ENCODE data around the gene BLOC1S4.

Gene BLOC1S4

DNA sequence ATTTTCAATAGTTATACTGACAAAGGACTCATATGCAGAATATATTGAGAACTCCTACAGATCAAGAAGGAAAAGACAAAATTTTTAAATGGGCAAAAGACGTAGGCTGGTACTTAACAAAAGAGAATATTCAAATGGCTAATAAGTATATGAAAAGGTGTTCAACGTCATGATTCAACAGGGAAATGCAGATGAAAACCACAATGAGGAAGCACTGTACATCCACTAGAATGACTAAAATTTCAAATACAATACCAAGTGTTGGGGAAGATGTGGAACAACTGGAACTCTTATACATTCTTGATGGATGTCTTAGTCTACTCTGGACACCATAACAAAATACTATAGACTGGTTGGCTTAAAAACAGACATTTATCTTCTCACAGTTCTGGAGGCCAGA lies 5.0 kb upstream of the BLOC1S4 start:
- no peak overlapping the region for H3K4me2 ChIP-seq (ENCODE audit: low read length, poor library complexity, severe bottlenecking)
- H2BK12ac ChIP-seq (ENCODE audit: low read length in 2 of 2) = no peak overlapping the region
- peaks cover 7% of the 10 kb centered on the region for H3K79me1 ChIP-seq (replicated peaks; ENCODE audit: low read length, poor library complexity, severe bottlenecking)
- H4K8ac ChIP-seq (ENCODE audit: low read length) = no peak overlapping the region
- no peak for DNase-seq
- no peak overlapping the region for H2AK5ac ChIP-seq (ENCODE audit: low read length, severe bottlenecking)
- H3K9ac ChIP-seq (ENCODE audit: low read length) = no peak overlapping the region
- H2BK120ac ChIP-seq (ENCODE audit: low read depth, low read length) = no peak overlapping the region
- WGBS = 100% methylated on average over 1 of the region's 2 CpGs
- H3K14ac ChIP-seq (ENCODE audit: low read length in 2 of 2) = no peak overlapping the region
- no peaks in the 10 kb centered on the region for H3K9me3 ChIP-seq (ENCODE audit: control insufficient read depth, low read length)
- H2BK15ac ChIP-seq (ENCODE audit: low read depth, poor library complexity, severe bottlenecking) = no peak overlapping the region
- H3K4ac ChIP-seq (ENCODE audit: low read depth in 1 of 2, low read length in 2 of 2) = no peak overlapping the region
- no peak overlapping the region for H3K23ac ChIP-seq (ENCODE audit: low read length in 2 of 2)
- H3K36me3 ChIP-seq (ENCODE audit: control insufficient read depth in 1 of 2, insufficient read depth in 2 of 2, low read depth in 1 of 2, low read length in 2 of 2) = peaks cover 0 to 20% of the 10 kb centered on the region in 2 experiments
- no peak overlapping the region for H3K4me3 ChIP-seq (ENCODE audit: insufficient read depth in 1 of 2, low read depth in 1 of 2, low read length in 2 of 2)
- no peak overlapping the region for H4K91ac ChIP-seq (ENCODE audit: low read length)
- no peak overlapping the region for H2BK5ac ChIP-seq (ENCODE audit: low read depth, low read length, poor library complexity, severe bottlenecking)
- H3K27ac ChIP-seq (ENCODE audit: low read length, poor library complexity, severe bottlenecking) = no peak overlapping the region
- H3K27me3 ChIP-seq (ENCODE audit: control insufficient read depth in 1 of 2, insufficient read depth in 1 of 2, low read length in 2 of 2) = no peaks in the 10 kb centered on the region
- H2AFZ ChIP-seq (ENCODE audit: low read depth, low read length) = no peak overlapping the region
- no peak overlapping the region for H3K18ac ChIP-seq (ENCODE audit: low read depth in 1 of 2, low read length in 2 of 2)
- no peaks in the 10 kb centered on the region for H3K4me1 ChIP-seq (ENCODE audit: control insufficient read depth, insufficient read depth, low read depth, low read length)

DNA sequence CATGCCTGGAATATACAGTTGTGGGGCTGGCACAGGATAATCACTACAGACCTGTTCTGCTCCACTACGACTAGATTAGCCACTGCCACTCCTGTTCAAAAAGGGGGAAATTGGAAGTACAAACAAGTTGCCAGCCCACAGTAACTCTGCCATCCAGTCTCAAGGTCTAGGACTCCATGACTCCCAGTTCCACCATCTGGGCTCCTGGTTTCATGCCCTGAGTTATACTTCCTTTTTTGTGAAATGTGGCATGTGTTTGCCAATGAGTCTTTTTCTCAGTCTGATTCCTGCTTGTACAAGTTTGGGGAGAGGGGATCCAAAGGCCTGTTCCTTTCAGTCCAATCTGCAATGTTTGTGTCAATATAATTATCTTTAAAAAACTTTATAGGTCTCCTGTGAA lies 1.0 kb upstream of the BLOC1S4 start:
- Histone ChIP-seq H2AFZ (ENCODE audit: low read depth, low read length) (no peak overlapping the region), H2BK15ac (ENCODE audit: low read depth, poor library complexity, severe bottlenecking) (no peak overlapping the region), H3K4me1 (ENCODE audit: control insufficient read depth, insufficient read depth, low read depth, low read length) (no peaks in the 10 kb centered on the region), H2BK12ac (ENCODE audit: low read length in 2 of 2) (peak overlapping the region in 1 of 2 experiments; percentile 6), H3K36me3 (ENCODE audit: control insufficient read depth in 1 of 2, insufficient read depth in 2 of 2, low read depth in 1 of 2, low read length in 2 of 2) (peaks cover 0 to 3% of the 10 kb centered on the region in 2 experiments), H3K18ac (ENCODE audit: low read depth in 1 of 2, low read length in 2 of 2) (no peak overlapping the region), H3K79me1 (replicated peaks; ENCODE audit: low read length, poor library complexity, severe bottlenecking) (peaks cover 2% of the 10 kb centered on the region), H2BK120ac (ENCODE audit: low read depth, low read length) (no peak overlapping the region), H3K27ac (ENCODE audit: low read length, poor library complexity, severe bottlenecking) (no peak overlapping the region), H3K4me2 (ENCODE audit: low read length, poor library complexity, severe bottlenecking) (no peak overlapping the region), H2AK5ac (ENCODE audit: low read length, severe bottlenecking) (no peak overlapping the region), H3K9ac (ENCODE audit: low read length) (peak overlapping the region; percentile 88), H3K27me3 (ENCODE audit: control insufficient read depth in 1 of 2, insufficient read depth in 1 of 2, low read length in 2 of 2) (no peaks in the 10 kb centered on the region), H4K8ac (ENCODE audit: low read length) (no peak overlapping the region), H3K4me3 (ENCODE audit: insufficient read depth in 1 of 2, low read depth in 1 of 2, low read length in 2 of 2) (no peak overlapping the region), H4K91ac (ENCODE audit: low read length) (no peak overlapping the region), H3K14ac (ENCODE audit: low read length in 2 of 2) (no peak overlapping the region), H3K4ac (ENCODE audit: low read depth in 1 of 2, low read length in 2 of 2) (no peak overlapping the region), H2BK5ac (ENCODE audit: low read depth, low read length, poor library complexity, severe bottlenecking) (no peak overlapping the region), H3K9me3 (ENCODE audit: control insufficient read depth, low read length) (no peaks in the 10 kb centered on the region), H3K23ac (ENCODE audit: low read length in 2 of 2) (no peak overlapping the region)
- no peak for DNase-seq
- 100% methylated on average over 1 of the region's 1 CpG for WGBS

DNA sequence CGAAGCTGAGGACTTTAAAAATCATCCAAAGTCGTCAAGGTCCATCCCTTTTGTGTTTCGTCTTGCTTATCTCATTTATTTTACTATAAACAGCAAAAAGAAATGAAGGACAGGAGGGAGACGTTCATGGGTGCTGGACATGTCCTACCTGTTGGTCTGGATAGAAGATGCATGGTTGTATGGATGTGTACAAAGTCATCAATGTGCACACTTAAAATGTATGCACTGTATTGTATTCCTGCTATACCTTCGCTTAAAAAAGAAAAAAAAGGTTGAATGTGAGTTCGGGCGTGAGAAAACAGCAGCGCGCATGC lies 313 bp upstream of the BLOC1S4 start:
- Histone ChIP-seq H3K23ac (ENCODE audit: low read length in 2 of 2) (no peak overlapping the region), H3K9me3 (ENCODE audit: control insufficient read depth, low read length) (no peaks in the 10 kb centered on the region), H2BK15ac (ENCODE audit: low read depth, poor library complexity, severe bottlenecking) (no peak overlapping the region), H2BK120ac (ENCODE audit: low read depth, low read length) (no peak overlapping the region), H3K36me3 (ENCODE audit: control insufficient read depth in 1 of 2, insufficient read depth in 2 of 2, low read depth in 1 of 2, low read length in 2 of 2) (peaks cover 0 to 3% of the 10 kb centered on the region in 2 experiments), H2AK5ac (ENCODE audit: low read length, severe bottlenecking) (no peak overlapping the region), H3K27me3 (ENCODE audit: control insufficient read depth in 1 of 2, insufficient read depth in 1 of 2, low read length in 2 of 2) (no peaks in the 10 kb centered on the region), H3K4ac (ENCODE audit: low read depth in 1 of 2, low read length in 2 of 2) (no peak overlapping the region), H3K79me1 (replicated peaks; ENCODE audit: low read length, poor library complexity, severe bottlenecking) (peaks cover 2% of the 10 kb centered on the region), H3K4me2 (ENCODE audit: low read length, poor library complexity, severe bottlenecking) (peak overlapping the region; percentile 63), H4K8ac (ENCODE audit: low read length) (peak overlapping the region; percentile 59), H4K91ac (ENCODE audit: low read length) (no peak overlapping the region), H3K4me3 (ENCODE audit: insufficient read depth in 1 of 2, low read depth in 1 of 2, low read length in 2 of 2) (peak overlapping the region; percentile 86 to 88), H2BK5ac (ENCODE audit: low read depth, low read length, poor library complexity, severe bottlenecking) (no peak overlapping the region), H3K18ac (ENCODE audit: low read depth in 1 of 2, low read length in 2 of 2) (peak overlapping the region in 1 of 2 experiments; percentile 63), H3K9ac (ENCODE audit: low read length) (peak overlapping the region; percentile 88), H2AFZ (ENCODE audit: low read depth, low read length) (no peak overlapping the region), H3K27ac (ENCODE audit: low read length, poor library complexity, severe bottlenecking) (no peak overlapping the region), H2BK12ac (ENCODE audit: low read length in 2 of 2) (no peak overlapping the region), H3K4me1 (ENCODE audit: control insufficient read depth, insufficient read depth, low read depth, low read length) (peaks cover 2% of the 10 kb centered on the region), H3K14ac (ENCODE audit: low read length in 2 of 2) (no peak overlapping the region)
- no peak for DNase-seq
- 12% methylated on average over 6 of the region's 9 CpGs for WGBS

DNA sequence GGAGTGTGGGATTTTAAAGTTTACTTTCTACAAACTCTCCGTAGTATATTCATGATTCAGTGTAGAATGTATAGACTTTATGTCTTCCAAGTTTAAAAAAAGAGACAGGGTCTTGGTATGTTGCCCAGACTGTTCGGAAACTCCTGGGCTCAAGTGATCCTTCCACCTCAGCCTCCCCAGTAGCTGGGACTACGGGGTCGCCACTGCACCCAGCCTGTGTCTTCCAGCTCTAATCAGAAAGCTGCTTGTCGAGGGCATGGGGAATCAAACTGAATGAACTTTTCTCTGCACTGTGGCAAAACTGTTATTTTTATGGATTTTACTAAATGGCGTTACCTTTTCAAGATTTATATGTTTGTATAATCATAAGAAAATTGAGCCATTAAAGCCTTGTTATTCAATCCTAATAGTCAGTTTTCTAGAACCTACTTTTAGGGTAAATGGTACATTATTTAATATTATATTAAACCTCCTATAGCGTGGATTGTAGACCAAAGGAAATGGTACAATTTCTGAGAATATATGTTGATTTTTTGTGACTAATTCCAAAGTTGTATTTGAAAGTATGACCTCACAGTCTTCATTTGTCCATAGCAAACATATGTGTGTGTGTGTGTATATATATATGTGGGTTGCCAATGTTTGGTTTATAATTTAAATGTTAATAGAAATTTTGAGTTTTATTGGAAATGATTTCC lies 1.1 kb downstream of the BLOC1S4 start:
- no peak overlapping the region for H4K91ac ChIP-seq (ENCODE audit: low read length)
- H3K4me3 ChIP-seq (ENCODE audit: insufficient read depth in 1 of 2, low read depth in 1 of 2, low read length in 2 of 2) = peak overlapping the region; percentile 86 to 88
- DNase-seq = no peak
- no peak overlapping the region for H2BK120ac ChIP-seq (ENCODE audit: low read depth, low read length)
- H3K4me2 ChIP-seq (ENCODE audit: low read length, poor library complexity, severe bottlenecking) = peak overlapping the region; percentile 67
- peaks cover 0 to 3% of the 10 kb centered on the region in 2 experiments for H3K36me3 ChIP-seq (ENCODE audit: control insufficient read depth in 1 of 2, insufficient read depth in 2 of 2, low read depth in 1 of 2, low read length in 2 of 2)
- WGBS = 40% methylated on average over 2 of the region's 7 CpGs
- H3K9me3 ChIP-seq (ENCODE audit: control insufficient read depth, low read length) = no peaks in the 10 kb centered on the region
- no peak overlapping the region for H3K23ac ChIP-seq (ENCODE audit: low read length in 2 of 2)
- H3K4ac ChIP-seq (ENCODE audit: low read depth in 1 of 2, low read length in 2 of 2) = no peak overlapping the region
- H2AK5ac ChIP-seq (ENCODE audit: low read length, severe bottlenecking) = no peak overlapping the region
- H3K27me3 ChIP-seq (ENCODE audit: control insufficient read depth in 1 of 2, insufficient read depth in 1 of 2, low read length in 2 of 2) = no peaks in the 10 kb centered on the region
- H2BK5ac ChIP-seq (ENCODE audit: low read depth, low read length, poor library complexity, severe bottlenecking) = no peak overlapping the region
- H2BK12ac ChIP-seq (ENCODE audit: low read length in 2 of 2) = no peak overlapping the region
- H3K79me1 ChIP-seq (replicated peaks; ENCODE audit: low read length, poor library complexity, severe bottlenecking) = peaks cover 2% of the 10 kb centered on the region
- H3K4me1 ChIP-seq (ENCODE audit: control insufficient read depth, insufficient read depth, low read depth, low read length) = peaks cover 2% of the 10 kb centered on the region
- no peak overlapping the region for H3K27ac ChIP-seq (ENCODE audit: low read length, poor library complexity, severe bottlenecking)
- no peak overlapping the region for H3K18ac ChIP-seq (ENCODE audit: low read depth in 1 of 2, low read length in 2 of 2)
- H2AFZ ChIP-seq (ENCODE audit: low read depth, low read length) = no peak overlapping the region
- H2BK15ac ChIP-seq (ENCODE audit: low read depth, poor library complexity, severe bottlenecking) = no peak overlapping the region
- no peak overlapping the region for H3K14ac ChIP-seq (ENCODE audit: low read length in 2 of 2)
- peak overlapping the region; percentile 88 for H3K9ac ChIP-seq (ENCODE audit: low read length)
- no peak overlapping the region for H4K8ac ChIP-seq (ENCODE audit: low read length)

Data from mesenchymal stem cell (in vitro differentiated cells and primary cell).